OCI-M2 (cell line): ENCODE measurements around the gene ZFYVE9.
"Not testable (repeated sequence)": the region's sequence is repeated elsewhere in the genome, so short reads cannot be mapped to it uniquely, and the experiment has no call there.

ENCODE experiments used
- DNase-seq: peaks from one replicate; lab custom pipeline; 2025; ENCODE audit not compliant: unreplicated experiment; lab: John Stamatoyannopoulos, UW

The ZFYVE9 gene

DNA sequence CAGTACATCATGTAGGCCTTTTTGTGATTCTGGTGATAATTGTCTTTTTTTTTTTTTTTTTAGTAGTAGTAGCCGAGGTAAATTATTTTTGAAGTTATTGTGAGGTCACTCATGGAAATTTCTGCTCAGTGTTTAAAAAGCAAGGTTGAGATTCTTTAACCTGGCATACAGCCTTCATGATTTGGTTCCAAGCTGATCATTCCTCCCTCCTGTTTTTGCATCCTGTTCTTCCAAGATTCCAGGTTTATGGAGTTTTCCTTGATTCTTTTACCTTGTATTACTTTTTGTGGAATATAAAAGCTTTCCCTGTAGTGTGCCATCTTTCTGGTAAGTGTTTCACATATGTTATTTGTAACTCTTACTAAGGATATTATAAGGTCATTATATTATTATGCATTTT lies 9.1 kb downstream of the ZFYVE9 start:
- no peak for DNase-seq

GRCh38 chr1:52152572-52152971 lies 10.7 kb downstream of the ZFYVE9 start:
- no peak for DNase-seq

DNA sequence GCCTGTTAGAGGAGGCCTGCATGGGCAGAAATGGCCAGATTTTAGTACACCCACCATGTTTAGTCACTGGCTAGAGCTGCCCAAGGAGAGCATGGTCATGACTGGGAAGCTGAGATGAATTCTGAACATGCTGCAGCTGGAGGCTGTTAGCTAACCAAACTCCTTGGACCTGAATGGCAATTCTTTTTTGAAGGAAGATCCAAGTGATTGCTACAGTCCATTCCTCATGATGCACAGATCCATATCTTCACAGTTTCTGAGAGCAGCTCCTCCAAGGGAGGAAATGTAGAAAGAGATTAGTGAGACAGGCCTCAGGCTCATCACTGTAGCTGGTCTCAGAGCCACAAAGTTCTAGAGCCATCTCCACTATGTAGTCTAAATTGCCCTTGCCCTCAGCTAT lies 11.1 kb downstream of the ZFYVE9 start:
- DNase-seq: no peak

DNA sequence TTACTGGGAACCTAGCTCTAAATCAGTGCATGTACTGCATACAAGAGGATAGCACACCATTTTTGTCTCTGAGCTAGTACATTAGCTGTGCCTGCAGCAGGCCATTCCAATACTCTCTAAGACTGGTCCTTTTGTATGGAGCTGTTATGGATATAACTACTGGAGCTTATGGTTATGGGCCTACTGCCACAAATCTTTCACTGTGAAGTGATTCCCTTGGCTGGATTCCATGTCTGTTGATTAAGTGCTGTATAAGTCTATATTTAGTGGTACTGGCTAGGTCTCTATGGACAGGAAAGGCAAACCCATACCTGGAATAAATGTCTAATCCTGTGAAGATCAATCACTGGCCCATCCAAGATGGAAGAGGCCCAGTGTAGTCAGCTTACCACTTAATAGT lies 12.0 kb downstream of the ZFYVE9 start:
- DNase-seq: no peak

DNA sequence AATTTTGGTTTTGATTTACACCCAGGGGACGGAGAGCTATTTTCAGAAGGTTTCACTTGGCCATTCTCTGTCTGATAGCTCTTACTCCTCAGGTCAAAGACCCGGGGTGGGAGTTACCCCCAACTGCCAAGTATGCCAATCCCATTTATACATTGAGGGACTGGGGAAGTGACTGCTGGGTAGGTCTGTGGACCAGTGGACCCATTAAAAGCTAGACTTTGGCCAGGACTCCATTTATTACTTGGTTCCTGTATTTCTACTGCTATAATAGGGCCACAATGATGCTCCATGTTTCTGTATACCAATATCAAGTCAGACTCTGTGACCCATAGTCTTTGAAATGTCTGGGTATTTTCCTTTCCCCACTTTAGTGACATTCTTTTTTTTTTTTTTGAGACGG lies 14.6 kb downstream of the ZFYVE9 start:
- DNase-seq: no peak

- no peak for DNase-seq
Measured at GRCh38 chr1:52157582-52157981, 15.7 kb downstream of the ZFYVE9 start.

GRCh38 chr1:52158218-52158617 lies 16.3 kb downstream of the ZFYVE9 start:
- no peak for DNase-seq

- no peak for DNase-seq
Measured at GRCh38 chr1:52159033-52159789, 17.3 kb downstream of the ZFYVE9 start.

- no peak for DNase-seq
Measured at GRCh38 chr1:52162947-52163346, 21.1 kb downstream of the ZFYVE9 start.

DNA sequence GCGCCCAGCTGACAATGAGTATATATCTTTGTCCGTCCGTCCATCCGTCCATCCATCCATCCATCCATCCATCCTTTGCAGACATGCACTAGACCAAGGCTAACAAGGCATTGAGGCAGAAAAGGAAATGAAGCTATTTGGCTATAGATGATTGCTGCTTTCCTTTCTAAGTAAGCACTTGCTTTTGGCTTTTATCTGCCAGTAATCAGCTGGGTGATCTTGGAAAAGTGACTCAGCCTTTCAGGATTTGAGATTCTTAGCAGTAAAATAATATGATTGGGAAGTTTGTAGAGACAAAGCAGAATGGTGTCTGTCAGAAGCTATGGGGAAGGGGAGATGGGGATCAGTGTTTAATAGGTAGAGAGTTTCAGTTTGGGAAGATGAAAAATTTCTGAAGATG lies 22.7 kb downstream of the ZFYVE9 start:
- DNase-seq: no peak

- DNase-seq: no peak
Measured at GRCh38 chr1:52166996-52167753, 25.3 kb downstream of the ZFYVE9 start.

GRCh38 chr1:52168373-52169080 lies 26.6 kb downstream of the ZFYVE9 start:
- DNase-seq: no peak

GRCh38 chr1:52171149-52171548 lies 29.3 kb downstream of the ZFYVE9 start:
- DNase-seq: not testable (repeated sequence)

- no peak for DNase-seq
Measured at GRCh38 chr1:52179073-52179472, 37.2 kb downstream of the ZFYVE9 start.

- no peak for DNase-seq
Measured at GRCh38 chr1:52180176-52180575, 38.3 kb downstream of the ZFYVE9 start.

- not testable (repeated sequence) for DNase-seq
Measured at GRCh38 chr1:52181759-52182158, 39.9 kb downstream of the ZFYVE9 start.

DNA sequence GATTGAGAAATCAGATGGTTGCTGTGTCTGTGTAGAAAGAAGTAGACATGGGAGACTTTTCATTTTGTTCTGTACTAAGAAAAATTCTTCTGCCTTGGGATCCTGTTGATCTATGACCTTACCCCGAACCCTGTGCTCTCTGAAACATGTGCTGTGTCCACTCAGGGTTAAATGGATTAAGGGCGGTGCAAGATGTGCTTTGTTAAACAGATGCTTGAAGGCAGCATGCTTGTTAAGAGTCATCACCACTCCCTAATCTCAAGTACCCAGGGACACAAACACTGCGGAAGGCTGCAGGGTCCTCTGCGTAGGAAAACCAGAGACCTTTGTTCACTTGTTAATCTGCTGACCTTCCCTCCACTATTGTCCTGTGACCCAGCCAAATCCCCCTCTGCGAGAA lies 40.4 kb downstream of the ZFYVE9 start:
- not testable (repeated sequence) for DNase-seq

GRCh38 chr1:52182874-52183400 lies 41.0 kb downstream of the ZFYVE9 start:
- DNase-seq: no peak

DNA sequence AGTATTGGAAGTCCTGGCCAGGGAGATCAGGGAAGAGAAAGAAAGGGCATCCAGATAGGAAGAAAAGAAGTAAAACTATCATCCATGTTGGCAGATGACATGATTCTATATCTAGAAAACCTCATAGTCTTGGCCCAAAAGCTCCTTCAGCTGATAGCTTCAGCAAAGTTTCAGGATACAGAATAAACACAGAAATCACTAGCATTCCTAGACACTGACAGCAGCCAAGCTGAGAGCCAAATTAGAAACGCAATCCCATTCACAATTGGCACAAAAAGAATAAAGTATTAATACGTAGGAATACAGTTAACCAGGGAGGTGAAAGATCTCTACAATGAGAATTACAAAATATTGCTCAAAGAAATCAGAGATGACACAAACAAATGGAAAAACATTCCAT lies 44.6 kb downstream of the ZFYVE9 start:
- no peak for DNase-seq

DNA sequence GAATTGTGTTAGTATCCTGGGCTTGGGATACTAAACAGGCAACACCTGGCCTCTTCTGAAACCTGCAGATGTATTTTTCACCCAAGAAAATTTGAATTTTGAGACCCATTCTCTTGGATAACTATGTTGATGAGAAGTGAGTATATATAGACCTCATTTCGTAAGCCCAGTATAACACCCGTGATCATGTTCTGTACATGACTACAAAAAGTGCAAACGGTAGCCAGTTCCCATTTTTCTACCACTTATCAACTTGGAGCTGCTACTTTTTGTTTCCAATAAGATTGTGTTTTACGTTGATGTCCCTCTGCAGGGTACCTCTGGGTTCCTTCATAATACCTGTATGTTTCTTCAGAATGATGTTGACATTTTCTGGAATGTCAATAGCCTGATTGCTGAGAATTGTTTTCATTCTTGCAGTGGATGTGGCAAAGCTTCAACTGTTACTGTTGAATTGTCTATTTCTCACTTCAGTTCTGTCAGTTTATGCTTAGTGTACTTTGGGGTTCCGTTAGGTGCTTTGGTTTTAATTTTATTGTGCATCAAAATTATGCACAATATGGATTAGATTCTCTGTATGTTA lies 48.1 kb downstream of the ZFYVE9 start:
- no peak for DNase-seq
